Measurements from ENCODE around the gene TMEM273.

Gene TMEM273, protein sequence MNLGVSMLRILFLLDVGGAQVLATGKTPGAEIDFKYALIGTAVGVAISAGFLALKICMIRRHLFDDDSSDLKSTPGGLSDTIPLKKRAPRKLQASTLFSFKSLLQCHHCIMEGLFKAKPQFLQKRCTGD

GRCh38 chr10:49187950-49188761 lies at the start of gene TMEM273:
TSS of gene TMEM273 (minus strand) at chr10:49188391. CDS start at chr10:49188336, 55 bp downstream.
- no peaks in the 10 kb centered on the region for H3K9me3 ChIP-seq (ENCODE audit: low read length)
- no peak within 1 kb of the TSS for H3K27ac ChIP-seq (ENCODE audit: low read depth, low read length)
- H3K27me3 ChIP-seq (ENCODE audit: control insufficient read depth in 1 of 2, insufficient read depth in 2 of 2, low read length in 2 of 2), result no peaks in the 10 kb centered on the region
- no peak within 1 kb of the TSS for H3K9ac ChIP-seq (ENCODE audit: low read length)
- peak within 1 kb of the TSS in 1 of 2 donors; percentile 4 for H3K4me3 ChIP-seq (ENCODE audit: low read depth in 1 of 2, low read length in 2 of 2)
- no peaks in the 10 kb centered on the region for H3K36me3 ChIP-seq (ENCODE audit: insufficient read depth, low read length)
- H3K4me1 ChIP-seq (ENCODE audit: insufficient read depth, low read length), result peaks cover 16% of the 10 kb centered on the region

GRCh38 chr10:49237985-49238384 lies 49.8 kb upstream of the TMEM273 start:
- H3K4me1 ChIP-seq (ENCODE audit: insufficient read depth, low read length), result peaks cover 4% of the 10 kb centered on the region
- no peaks in the 10 kb centered on the region for H3K27me3 ChIP-seq (ENCODE audit: control insufficient read depth in 1 of 2, insufficient read depth in 2 of 2, low read length in 2 of 2)
- H3K36me3 ChIP-seq (ENCODE audit: insufficient read depth, low read length), result no peaks in the 10 kb centered on the region
- no peak overlapping the region for H3K9ac ChIP-seq (ENCODE audit: low read length)
- H3K27ac ChIP-seq (ENCODE audit: low read depth, low read length), result no peak overlapping the region
- H3K9me3 ChIP-seq (ENCODE audit: low read length), result no peaks in the 10 kb centered on the region
- no peak overlapping the region for H3K4me3 ChIP-seq (ENCODE audit: low read depth in 1 of 2, low read length in 2 of 2)

GRCh38 chr10:49235392-49235791 lies 47.2 kb upstream of the TMEM273 start:
- no peak overlapping the region for H3K9ac ChIP-seq (ENCODE audit: low read length)
- no peaks in the 10 kb centered on the region for H3K9me3 ChIP-seq (ENCODE audit: low read length)
- H3K36me3 ChIP-seq (ENCODE audit: insufficient read depth, low read length), result no peaks in the 10 kb centered on the region
- no peak overlapping the region for H3K4me3 ChIP-seq (ENCODE audit: low read depth in 1 of 2, low read length in 2 of 2)
- no peaks in the 10 kb centered on the region for H3K4me1 ChIP-seq (ENCODE audit: insufficient read depth, low read length)
- no peaks in the 10 kb centered on the region for H3K27me3 ChIP-seq (ENCODE audit: control insufficient read depth in 1 of 2, insufficient read depth in 2 of 2, low read length in 2 of 2)
- no peak overlapping the region for H3K27ac ChIP-seq (ENCODE audit: low read depth, low read length)

- Histone ChIP-seq H3K27me3 (ENCODE audit: control insufficient read depth in 1 of 2, insufficient read depth in 2 of 2, low read length in 2 of 2) (no peaks in the 10 kb centered on the region), H3K9me3 (ENCODE audit: low read length) (no peaks in the 10 kb centered on the region), H3K4me3 (ENCODE audit: low read depth in 1 of 2, low read length in 2 of 2) (no peak overlapping the region), H3K4me1 (ENCODE audit: insufficient read depth, low read length) (no peaks in the 10 kb centered on the region), H3K9ac (ENCODE audit: low read length) (no peak overlapping the region), H3K27ac (ENCODE audit: low read depth, low read length) (no peak overlapping the region), H3K36me3 (ENCODE audit: insufficient read depth, low read length) (no peaks in the 10 kb centered on the region)
Measured at GRCh38 chr10:49231086-49231820, 43.1 kb upstream of the TMEM273 start.

GRCh38 chr10:49230004-49230403 lies 41.8 kb upstream of the TMEM273 start:
- Histone ChIP-seq H3K27ac (ENCODE audit: low read depth, low read length) (no peak overlapping the region), H3K4me3 (ENCODE audit: low read depth in 1 of 2, low read length in 2 of 2) (no peak overlapping the region), H3K27me3 (ENCODE audit: control insufficient read depth in 1 of 2, insufficient read depth in 2 of 2, low read length in 2 of 2) (no peaks in the 10 kb centered on the region), H3K9me3 (ENCODE audit: low read length) (no peaks in the 10 kb centered on the region), H3K4me1 (ENCODE audit: insufficient read depth, low read length) (no peaks in the 10 kb centered on the region), H3K36me3 (ENCODE audit: insufficient read depth, low read length) (no peaks in the 10 kb centered on the region), H3K9ac (ENCODE audit: low read length) (no peak overlapping the region)

DNA sequence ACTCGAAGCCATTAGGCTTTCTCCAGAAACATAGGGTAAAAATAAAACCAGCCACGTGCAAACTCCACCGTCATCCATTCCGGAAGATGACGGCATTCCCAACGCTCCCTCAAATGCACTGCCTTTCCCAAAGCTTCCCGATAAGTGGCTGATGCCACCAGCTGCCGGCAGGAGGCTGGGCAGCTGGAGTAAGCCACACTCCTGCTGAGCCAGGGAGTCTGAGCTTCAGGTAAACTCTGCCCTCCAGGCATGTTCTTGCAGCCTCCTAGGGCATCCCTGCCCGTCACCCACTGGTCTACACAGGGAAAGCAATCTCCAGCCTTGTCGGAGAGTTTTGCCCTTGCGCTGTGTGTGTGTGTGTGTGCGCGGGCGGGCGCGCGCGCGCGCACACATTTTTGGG lies 40.5 kb upstream of the TMEM273 start:
- H3K4me1 ChIP-seq (ENCODE audit: insufficient read depth, low read length), result no peaks in the 10 kb centered on the region
- H3K4me3 ChIP-seq (ENCODE audit: low read depth in 1 of 2, low read length in 2 of 2), result no peak overlapping the region

GRCh38 chr10:49227406-49227805 lies 39.2 kb upstream of the TMEM273 start:
- no peaks in the 10 kb centered on the region for H3K4me1 ChIP-seq (ENCODE audit: insufficient read depth, low read length)
- no peak overlapping the region for H3K27ac ChIP-seq (ENCODE audit: low read depth, low read length)
- no peak overlapping the region for H3K4me3 ChIP-seq (ENCODE audit: low read depth in 1 of 2, low read length in 2 of 2)
- no peaks in the 10 kb centered on the region for H3K36me3 ChIP-seq (ENCODE audit: insufficient read depth, low read length)
- H3K9me3 ChIP-seq (ENCODE audit: low read length), result no peaks in the 10 kb centered on the region
- no peaks in the 10 kb centered on the region for H3K27me3 ChIP-seq (ENCODE audit: control insufficient read depth in 1 of 2, insufficient read depth in 2 of 2, low read length in 2 of 2)
- H3K9ac ChIP-seq (ENCODE audit: low read length), result no peak overlapping the region

More for the DNA sequence above, 40.5 kb upstream of the TMEM273 start:
- Histone ChIP-seq H3K36me3 (ENCODE audit: insufficient read depth, low read length) (no peaks in the 10 kb centered on the region), H3K27ac (ENCODE audit: low read depth, low read length) (no peak overlapping the region), H3K9me3 (ENCODE audit: low read length) (no peaks in the 10 kb centered on the region), H3K27me3 (ENCODE audit: control insufficient read depth in 1 of 2, insufficient read depth in 2 of 2, low read length in 2 of 2) (no peaks in the 10 kb centered on the region), H3K9ac (ENCODE audit: low read length) (no peak overlapping the region)

- H3K4me1 ChIP-seq (ENCODE audit: insufficient read depth, low read length), result no peaks in the 10 kb centered on the region
- no peak overlapping the region for H3K4me3 ChIP-seq (ENCODE audit: low read depth in 1 of 2, low read length in 2 of 2)
- H3K27me3 ChIP-seq (ENCODE audit: control insufficient read depth in 1 of 2, insufficient read depth in 2 of 2, low read length in 2 of 2), result no peaks in the 10 kb centered on the region
- no peak overlapping the region for H3K27ac ChIP-seq (ENCODE audit: low read depth, low read length)
- H3K9ac ChIP-seq (ENCODE audit: low read length), result no peak overlapping the region
- no peaks in the 10 kb centered on the region for H3K9me3 ChIP-seq (ENCODE audit: low read length)
- no peaks in the 10 kb centered on the region for H3K36me3 ChIP-seq (ENCODE audit: insufficient read depth, low read length)
Measured at GRCh38 chr10:49226594-49226993, 38.4 kb upstream of the TMEM273 start.

- no peaks in the 10 kb centered on the region for H3K9me3 ChIP-seq (ENCODE audit: low read length)
- no peaks in the 10 kb centered on the region for H3K4me1 ChIP-seq (ENCODE audit: insufficient read depth, low read length)
- H3K27ac ChIP-seq (ENCODE audit: low read depth, low read length), result no peak overlapping the region
- no peak overlapping the region for H3K4me3 ChIP-seq (ENCODE audit: low read depth in 1 of 2, low read length in 2 of 2)
- H3K9ac ChIP-seq (ENCODE audit: low read length), result no peak overlapping the region
- H3K27me3 ChIP-seq (ENCODE audit: control insufficient read depth in 1 of 2, insufficient read depth in 2 of 2, low read length in 2 of 2), result no peaks in the 10 kb centered on the region
- H3K36me3 ChIP-seq (ENCODE audit: insufficient read depth, low read length), result no peaks in the 10 kb centered on the region
Measured at GRCh38 chr10:49225218-49225876, 37.2 kb upstream of the TMEM273 start.

GRCh38 chr10:49223205-49223604 lies 35.0 kb upstream of the TMEM273 start:
- no peak overlapping the region for H3K9ac ChIP-seq (ENCODE audit: low read length)
- no peaks in the 10 kb centered on the region for H3K27me3 ChIP-seq (ENCODE audit: control insufficient read depth in 1 of 2, insufficient read depth in 2 of 2, low read length in 2 of 2)
- no peaks in the 10 kb centered on the region for H3K4me1 ChIP-seq (ENCODE audit: insufficient read depth, low read length)
- H3K36me3 ChIP-seq (ENCODE audit: insufficient read depth, low read length), result no peaks in the 10 kb centered on the region
- H3K4me3 ChIP-seq (ENCODE audit: low read depth in 1 of 2, low read length in 2 of 2), result no peak overlapping the region
- no peak overlapping the region for H3K27ac ChIP-seq (ENCODE audit: low read depth, low read length)
- H3K9me3 ChIP-seq (ENCODE audit: low read length), result no peaks in the 10 kb centered on the region

- no peak overlapping the region for H3K27ac ChIP-seq (ENCODE audit: low read depth, low read length)
Measured at GRCh38 chr10:49222170-49222569, 34.0 kb upstream of the TMEM273 start.

More at GRCh38 chr10:49222170-49222569, 34.0 kb upstream of the TMEM273 start:
- Histone ChIP-seq H3K4me3 (ENCODE audit: low read depth in 1 of 2, low read length in 2 of 2) (no peak overlapping the region), H3K27me3 (ENCODE audit: control insufficient read depth in 1 of 2, insufficient read depth in 2 of 2, low read length in 2 of 2) (no peaks in the 10 kb centered on the region), H3K4me1 (ENCODE audit: insufficient read depth, low read length) (no peaks in the 10 kb centered on the region), H3K9me3 (ENCODE audit: low read length) (no peaks in the 10 kb centered on the region), H3K36me3 (ENCODE audit: insufficient read depth, low read length) (no peaks in the 10 kb centered on the region), H3K9ac (ENCODE audit: low read length) (no peak overlapping the region)
